HepG2 (cell line): ENCODE measurements around the gene PPP6R2. TPM values are rescaled to one million over a fixed set of nuclear protein-coding genes. Genes with fewer than 3 reads are reported as not detected.

Source experiments
- ATAC-seq: fragments of 200-7000 bp; cut with Tn5 transposase; 3 replicates; pipeline ENCODE4 v1.9.1; 2020; ENCODE audit warnings: mild to moderate bottlenecking, moderate library complexity
- BruUV-seq: library from RNA; stranded (reverse); fragments of 400-500 nt; replicated peaks from 2 replicates; lab custom pipeline; 2021; lab: Mats Ljungman, UMichigan
- CTCF ChIA-PET: fragments of 300-600 bp; formaldehyde crosslinking; extraction: SDS; loops from one replicate; lab custom pipeline; 2021; ENCODE audit warnings: low total read pairs, inconsistent platforms, low intra/inter-chr PET ratio; lab: Yijun Ruan, JAX
- POLR2A ChIA-PET: fragments of 350-600 bp; sonication (Branson Sonifier 250); formaldehyde crosslinking; loops from one replicate; lab custom pipeline; 2020; ENCODE audit warnings: antibody characterized with exemption, inconsistent platforms; lab: Yijun Ruan, JAX
- DNase-seq: peaks from one replicate; pipeline ENCODE4 v3.0.0-alpha.2; 2015; ENCODE audit warnings: low spot score
- FAIRE-seq: peaks from 3 replicates; lab custom pipeline; 2011; peaks lifted over from hg19 to GRCh38; lab: Jason Lieb, UNC
- H2AFZ ChIP-seq: one replicate; pipeline ENCODE4 v1.6.1; 2011; ENCODE audit warnings: low read length, inconsistent platforms
- H3K27ac ChIP-seq: fragments of 300-600 bp; 3 replicates; pipeline ENCODE4 v1.8.0; 2011; ENCODE audit warnings: mixed run types, mild to moderate bottlenecking, mixed read lengths, low read length, inconsistent platforms; ENCODE audit not compliant: insufficient read depth; ENCODE audit errors: extremely low read length
- H3K27me3 ChIP-seq, 2 experiments: fragments of 200-600 bp in 1 of 2; 2 replicates in 1 of 2; 3 replicates in 1 of 2; pipeline versions ENCODE4 v1.6.0 to v1.8.0; 2011; ENCODE audit warnings: low read length in 2 of 2, mild to moderate bottlenecking in 2 of 2, moderate library complexity in 2 of 2, inconsistent platforms in 1 of 2; ENCODE audit not compliant: insufficient read depth in 2 of 2, control insufficient read depth in 1 of 2
- H3K36me3 ChIP-seq, 2 experiments: fragments of 200-600 bp in 1 of 2; replicated peaks in 1 of 2; 2 replicates in 1 of 2; 3 replicates in 1 of 2; pipeline versions ENCODE4 v1.5.1 to v1.8.0; 2011; ENCODE audit warnings: low read length in 2 of 2, inconsistent platforms in 1 of 2; ENCODE audit not compliant: insufficient read depth in 2 of 2, control insufficient read depth in 1 of 2
- H3K4me1 ChIP-seq: 2 replicates; pipeline ENCODE4 v1.5.1; 2012; ENCODE audit warnings: low read length, inconsistent platforms; ENCODE audit not compliant: insufficient read depth
- H3K4me2 ChIP-seq: 2 replicates; pipeline ENCODE4 v1.6.0; 2011; ENCODE audit warnings: low read depth, low read length, inconsistent platforms
- H3K4me3 ChIP-seq, 3 experiments: fragments of 200-600 bp in 1 of 3; sonication (generic), shearing (Covaris generic) in 1 of 3; replicated peaks in 1 of 3; 2 replicates each; pipeline ENCODE4 v1.5.1; 2011 to 2016; ENCODE audit warnings: low read length in 3 of 3, inconsistent platforms in 2 of 3, low read depth in 2 of 3, mild to moderate bottlenecking in 2 of 3, control low read depth in 1 of 3, mixed read lengths in 1 of 3; ENCODE audit not compliant: insufficient read depth in 1 of 3
- H3K79me2 ChIP-seq: one replicate; pipeline ENCODE4 v1.6.1; 2011; ENCODE audit warnings: low read length, inconsistent platforms; ENCODE audit not compliant: insufficient read depth
- H3K9ac ChIP-seq: 2 replicates; pipeline ENCODE4 v1.6.0; 2011; ENCODE audit warnings: mild to moderate bottlenecking, low read depth, low read length, inconsistent platforms; ENCODE audit not compliant: insufficient read depth
- H3K9me3 ChIP-seq: 2 replicates; pipeline ENCODE4 v1.5.1; 2012; ENCODE audit warnings: mild to moderate bottlenecking, low read length
- H4K20me1 ChIP-seq: 2 replicates; pipeline ENCODE4 v1.6.0; 2011; ENCODE audit warnings: inconsistent platforms, mild to moderate bottlenecking, low read length, moderate library complexity; ENCODE audit not compliant: insufficient read depth
- AGO2 ChIP-seq: fragments of 200-400 bp; formaldehyde crosslinking; optimal IDR thresholded peaks from 2 replicates; pipeline ENCODE3; 2017; ENCODE audit warnings: mild to moderate bottlenecking, low read depth, low read length, moderate library complexity
- ATAD3A ChIP-seq: sonication (generic); formaldehyde crosslinking; IDR thresholded peaks from 2 replicates; pipeline ENCODE4 v1.4.0; 2020; ENCODE audit warnings: missing genetic modification reagents
- POLR2A ChIP-seq, 2 experiments: IDR thresholded peaks; 2 replicates each; pipeline ENCODE4 v1.6.1; 2011; ENCODE audit warnings: low read depth in 2 of 2, low read length in 2 of 2, mild to moderate bottlenecking in 1 of 2, moderate library complexity in 1 of 2; ENCODE audit not compliant: insufficient read depth in 1 of 2
- WGBS: methylation state at CpG from one replicate; pipeline ENCODE4 v1.1.6; 2017; ENCODE audit warnings: low lambda C conversion rate; 5-methylcytosine and 5-hydroxymethylcytosine counted together
- in situ Hi-C: cut with HindIII; loops from 2 replicates; pipeline ENCODE4 v1.10.0; 2017; ENCODE audit warnings: low pct_unique_long_range_greater_than_20kb; ENCODE audit not compliant: extremely low pct_ligation_motif_present
- intact Hi-C: fragments of 100-400 bp; cut with micrococcal nuclease; formaldehyde crosslinking; loops from one replicate; pipeline ENCODE4 v1.10.0; 2022; ENCODE audit not compliant: unreplicated experiment
- polyA plus RNA-seq, 8 experiments: library from polyadenylated mRNA; depleted of rRNA in 3 of 8; stranded (reverse) in 7 of 8; unstranded in 1 of 8; fragments of >200 nt; fragmentation: Illumina TruSeq in 4 of 8; extraction: Trizol in 4 of 8; gene quantifications; 2 replicates each; pipeline versions ENCODE4 v1.2.1 to v1.2.3, GENCODE V29; 2011 to 2016; ENCODE audit warnings: low read depth in 4 of 8, missing spikeins in 1 of 8, mixed read lengths in 1 of 8; ENCODE audit not compliant: insufficient read depth in 1 of 8
- total RNA-seq, 5 experiments: library from RNA; depleted of rRNA; stranded (reverse); fragments of >200 nt; fragmentation: Illumina TruSeq; extraction: Trizol; gene quantifications; 2 replicates each; pipeline ENCODE4 v1.2.3, GENCODE V29; 2016; ENCODE audit warnings: low read depth in 1 of 5
- TF ChIP-seq, protein P1 (sequence below): sonication (generic); formaldehyde crosslinking; IDR thresholded peaks from 2 replicates; pipeline ENCODE4 v1.9.0; 2021; ENCODE audit warnings: missing genetic modification reagents, borderline replicate concordance

Gene PPP6R2
- total and polyA plus RNA-seq, 2 of the 13 experiments (the other 11 are each of a cell fraction or from before 2014, with no cell fraction given), result 55.0 to 102 TPM

GRCh38 chr22:50419116-50419515, 76.0 kb downstream of the PPP6R2 start:
- CTCF ChIA-PET, result no interaction called here

DNA sequence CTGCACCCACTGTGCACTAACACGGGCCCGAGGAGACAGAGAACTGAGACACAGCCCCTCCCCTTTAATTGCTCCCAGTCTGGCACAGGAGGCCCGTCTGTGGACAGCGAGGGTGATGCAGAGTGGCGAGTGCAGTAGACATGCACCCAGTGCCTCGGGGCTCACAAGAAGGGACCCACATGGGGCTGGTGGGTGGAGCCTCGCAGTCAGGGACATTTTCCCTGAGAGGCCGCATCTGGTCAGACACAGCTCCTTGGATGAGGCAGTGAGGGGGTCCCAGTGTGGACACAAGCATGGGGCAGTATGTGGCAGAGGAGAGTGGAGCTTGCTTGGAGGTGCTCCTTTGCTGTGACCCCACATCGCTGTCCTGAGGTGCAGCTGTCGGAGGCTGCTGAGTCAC, 76.9 kb downstream of the PPP6R2 start:
- in situ Hi-C loops, result no loop called here
- WGBS, result 94% methylated on average over 10 of the region's 10 CpGs
- ChIA-PET CTCF (no interaction called here), POLR2A (no interaction called here)
- no TSS peak for BruUV-seq
- DNase-seq (no peak), ATAC-seq (no peak), FAIRE-seq (no peak)
- Histone ChIP-seq H3K4me2 (no peak overlapping the region), H3K4me1 (no peaks in the 10 kb centered on the region), H3K4me3 (no peak overlapping the region), H3K27me3 (no peaks in the 10 kb centered on the region), H3K9me3 (no peaks in the 10 kb centered on the region), H2AFZ (no peak overlapping the region), H3K9ac (no peak overlapping the region), H3K36me3 (peaks cover 63 to 83% of the 10 kb centered on the region in 2 experiments), H3K27ac (no peak overlapping the region), H3K79me2 (no peaks in the 10 kb centered on the region), H4K20me1 (no peaks in the 10 kb centered on the region)
- intact Hi-C loops, result no loop called here
- TF ChIP-seq AGO2 (peak; percentile 73), POLR2A (IDR thresholded peaks at IDR 0.05; ENCODE audit: insufficient read depth in 1 of 2, low read depth in 2 of 2, low read length in 2 of 2) (peak in 1 of 2 experiments; percentile 20; a peak in 2 of 4 replicates), ATAD3A (CRISPR knock-in tag) (no peak)

More at GRCh38 chr22:50419116-50419515, 76.0 kb downstream of the PPP6R2 start:
- H2AFZ ChIP-seq, result no peak overlapping the region
- H3K4me2 ChIP-seq, result no peak overlapping the region
- no peak overlapping the region for H3K27ac ChIP-seq
- BruUV-seq, result no TSS peak
- no peak overlapping the region for H3K4me3 ChIP-seq
- no peak overlapping the region for H3K9ac ChIP-seq
- no peaks in the 10 kb centered on the region for H4K20me1 ChIP-seq
- FAIRE-seq (no peak), ATAC-seq (no peak)
- in situ Hi-C loops, result no loop called here
- WGBS, result 97% methylated on average over 7 of the region's 9 CpGs
- H3K4me1 ChIP-seq, result no peaks in the 10 kb centered on the region
- no peaks in the 10 kb centered on the region for H3K27me3 ChIP-seq
- intact Hi-C loops, result no loop called here
- TF ChIP-seq, protein P1, sequence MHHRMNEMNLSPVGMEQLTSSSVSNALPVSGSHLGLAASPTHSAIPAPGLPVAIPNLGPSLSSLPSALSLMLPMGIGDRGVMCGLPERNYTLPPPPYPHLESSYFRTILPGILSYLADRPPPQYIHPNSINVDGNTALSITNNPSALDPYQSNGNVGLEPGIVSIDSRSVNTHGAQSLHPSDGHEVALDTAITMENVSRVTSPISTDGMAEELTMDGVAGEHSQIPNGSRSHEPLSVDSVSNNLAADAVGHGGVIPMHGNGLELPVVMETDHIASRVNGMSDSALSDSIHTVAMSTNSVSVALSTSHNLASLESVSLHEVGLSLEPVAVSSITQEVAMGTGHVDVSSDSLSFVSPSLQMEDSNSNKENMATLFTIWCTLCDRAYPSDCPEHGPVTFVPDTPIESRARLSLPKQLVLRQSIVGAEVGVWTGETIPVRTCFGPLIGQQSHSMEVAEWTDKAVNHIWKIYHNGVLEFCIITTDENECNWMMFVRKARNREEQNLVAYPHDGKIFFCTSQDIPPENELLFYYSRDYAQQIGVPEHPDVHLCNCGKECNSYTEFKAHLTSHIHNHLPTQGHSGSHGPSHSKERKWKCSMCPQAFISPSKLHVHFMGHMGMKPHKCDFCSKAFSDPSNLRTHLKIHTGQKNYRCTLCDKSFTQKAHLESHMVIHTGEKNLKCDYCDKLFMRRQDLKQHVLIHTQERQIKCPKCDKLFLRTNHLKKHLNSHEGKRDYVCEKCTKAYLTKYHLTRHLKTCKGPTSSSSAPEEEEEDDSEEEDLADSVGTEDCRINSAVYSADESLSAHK (CRISPR knock-in tag), result no peak
- peak in 1 of 2 experiments; percentile 32; a peak in 1 of 4 replicates for TF ChIP-seq POLR2A (IDR thresholded peaks at IDR 0.05; ENCODE audit: insufficient read depth in 1 of 2, low read depth in 2 of 2, low read length in 2 of 2)
- TF ChIP-seq, all 625 proteins: peak for 1
- Histone ChIP-seq H3K9me3 (no peaks in the 10 kb centered on the region), H3K79me2 (no peaks in the 10 kb centered on the region), H3K36me3 (peaks cover 69 to 89% of the 10 kb centered on the region in 2 experiments)
- DNase-seq, result no peak
- POLR2A ChIA-PET, result no interaction called here
